H1 (cell line): ENCODE measurements around the gene SFRP2. TPM values are rescaled to one million over a fixed set of nuclear protein-coding genes. Genes with fewer than 3 reads are reported as not detected.
A peak's percentile ranks its signal among the peaks of the same experiment; 100 is the strongest.

Source experiments
- CTCF ChIA-PET: fragments of 300-600 bp; sonication (Branson Sonifier 250); formaldehyde crosslinking; loops from one replicate; lab custom pipeline; 2021; ENCODE audit not compliant: partially characterized antibody; lab: Charles Lee
- POLR2A ChIA-PET: fragments of 300-600 bp; sonication (Branson Sonifier 250); formaldehyde crosslinking; loops from one replicate; lab custom pipeline; 2021; ENCODE audit warnings: inconsistent platforms; ENCODE audit not compliant: partially characterized antibody; lab: Charles Lee
- DNase-seq, 2 experiments: peaks; one replicate each; pipeline versions ENCODE4 v3.0.0 to v3.0.0-alpha.2; 2010 to 2022; ENCODE audit warnings: low spot score in 2 of 2, low read depth in 1 of 2, mixed read lengths in 1 of 2
- FAIRE-seq: peaks from 2 replicates; lab custom pipeline; 2011; peaks lifted over from hg19 to GRCh38; lab: Jason Lieb, UNC
- H2AFZ ChIP-seq: 2 replicates; pipeline ENCODE4 v1.8.1; 2012; ENCODE audit warnings: low read length, inconsistent platforms
- H2AK5ac ChIP-seq: 2 replicates; pipeline ENCODE4 v1.6.1; 2013; ENCODE audit warnings: low read depth, low read length
- H2BK120ac ChIP-seq: replicated peaks from 2 replicates; pipeline ENCODE3; 2013; ENCODE audit warnings: low read depth, low read length, inconsistent platforms
- H2BK12ac ChIP-seq: 2 replicates; pipeline ENCODE4 v1.6.1; 2013; ENCODE audit warnings: low read depth, low read length
- H2BK15ac ChIP-seq: 2 replicates; pipeline ENCODE4 v1.6.1; 2013; ENCODE audit warnings: low read length
- H2BK20ac ChIP-seq: 2 replicates; pipeline ENCODE4 v1.6.1; 2013; ENCODE audit warnings: low read length
- H2BK5ac ChIP-seq: 2 replicates; pipeline ENCODE4 v1.6.1; 2013; ENCODE audit warnings: low read depth, low read length
- H3K14ac ChIP-seq: 2 replicates; pipeline ENCODE4 v1.6.1; 2013; ENCODE audit warnings: inconsistent platforms; ENCODE audit not compliant: insufficient read length
- H3K18ac ChIP-seq: 2 replicates; pipeline ENCODE4 v1.6.1; 2013; ENCODE audit warnings: low read length; ENCODE audit errors: extremely low read depth
- H3K23ac ChIP-seq: 2 replicates; pipeline ENCODE4 v1.6.1; 2013; ENCODE audit warnings: inconsistent platforms; ENCODE audit not compliant: insufficient read length
- H3K23me2 ChIP-seq: 2 replicates; pipeline ENCODE4 v1.6.1; 2013; ENCODE audit warnings: low read depth, low read length
- H3K27ac ChIP-seq: 2 replicates; pipeline ENCODE4 v1.6.1; 2011; ENCODE audit warnings: low read depth, low read length, inconsistent platforms
- H3K27me3 ChIP-seq, 4 experiments: replicated peaks in 1 of 4; 1 replicate in 1 of 4; 2 replicates in 3 of 4; pipeline versions ENCODE4 v1.6.1 to v1.8.1; 2011 to 2013; ENCODE audit warnings: low read length in 3 of 4, mild to moderate bottlenecking in 3 of 4, inconsistent platforms in 2 of 4, mixed read lengths in 2 of 4, moderate library complexity in 1 of 4; ENCODE audit not compliant: control insufficient read depth in 3 of 4, insufficient read depth in 3 of 4; ENCODE audit errors: extremely low read depth in 1 of 4
- H3K36me3 ChIP-seq, 4 experiments: 2 replicates each; pipeline versions ENCODE4 v1.6.1 to v1.8.1; 2011 to 2013; ENCODE audit warnings: mild to moderate bottlenecking in 4 of 4, low read length in 3 of 4, moderate library complexity in 2 of 4, control low read depth in 1 of 4, inconsistent platforms in 1 of 4; ENCODE audit not compliant: insufficient read depth in 4 of 4, control insufficient read depth in 2 of 4
- H3K4ac ChIP-seq: replicated peaks from 2 replicates; pipeline ENCODE3; 2013; ENCODE audit warnings: low read length, low read depth, mixed read lengths, inconsistent platforms; ENCODE audit not compliant: insufficient read length
- H3K4me1 ChIP-seq, 4 experiments: replicated peaks in 1 of 4; 1 replicate in 1 of 4; 2 replicates in 3 of 4; pipeline versions ENCODE4 v1.6.1 to v1.8.1; 2011 to 2013; ENCODE audit warnings: low read length in 3 of 4, inconsistent platforms in 2 of 4, mixed read lengths in 1 of 4; ENCODE audit not compliant: insufficient read depth in 4 of 4, control insufficient read depth in 3 of 4
- H3K4me2 ChIP-seq, 2 experiments: 2 replicates each; pipeline versions ENCODE4 v1.6.1 to v1.8.1; 2011 to 2013; ENCODE audit warnings: low read depth in 2 of 2, low read length in 2 of 2, control low read depth in 1 of 2, inconsistent platforms in 1 of 2, mild to moderate bottlenecking in 1 of 2; ENCODE audit not compliant: insufficient read depth in 1 of 2
- H3K4me3 ChIP-seq, 4 experiments: fragments of 200-600, 300-600 bp in 1 of 4; sonication (generic), shearing (Covaris generic), sonication (Bioruptor Twin) in 1 of 4; 2 replicates each; pipeline versions ENCODE4 v1.5.1 to v1.8.1; 2011 to 2016; ENCODE audit warnings: low read length in 4 of 4, low read depth in 3 of 4, control low read depth in 2 of 4, inconsistent platforms in 2 of 4, mild to moderate bottlenecking in 2 of 4, mixed read lengths in 1 of 4, moderate library complexity in 1 of 4; ENCODE audit not compliant: insufficient read depth in 2 of 4; ENCODE audit errors: extremely low read depth in 1 of 4
- H3K56ac ChIP-seq: replicated peaks from 2 replicates; pipeline ENCODE3; 2013; ENCODE audit warnings: low read depth, mild to moderate bottlenecking, mixed read lengths, low read length, inconsistent platforms; ENCODE audit not compliant: insufficient read length
- H3K79me1 ChIP-seq: 2 replicates; pipeline ENCODE4 v1.6.1; 2013; ENCODE audit warnings: low read depth, low read length, control low read depth
- H3K79me2 ChIP-seq, 2 experiments: 2 replicates each; pipeline versions ENCODE4 v1.6.1 to v1.8.1; 2012 to 2013; ENCODE audit warnings: low read length in 2 of 2, mild to moderate bottlenecking in 2 of 2, inconsistent platforms in 1 of 2; ENCODE audit not compliant: insufficient read depth in 2 of 2, control insufficient read depth in 1 of 2
- H3K9ac ChIP-seq, 4 experiments: replicated peaks in 1 of 4; 1 replicate in 1 of 4; 2 replicates in 3 of 4; pipeline versions ENCODE4 v1.6.1 to v1.8.1; 2011 to 2013; ENCODE audit warnings: low read depth in 3 of 4, low read length in 3 of 4, control low read depth in 2 of 4, mild to moderate bottlenecking in 2 of 4, moderate library complexity in 2 of 4, inconsistent platforms in 1 of 4; ENCODE audit errors: extremely low read depth in 1 of 4
- H3K9me3 ChIP-seq, 2 experiments: 2 replicates each; pipeline versions ENCODE4 v1.6.1 to v1.8.1; 2012 to 2013; ENCODE audit warnings: mild to moderate bottlenecking in 2 of 2, moderate library complexity in 2 of 2, control low read depth in 1 of 2, inconsistent platforms in 1 of 2, low read depth in 1 of 2, low read length in 1 of 2, mixed read lengths in 1 of 2; ENCODE audit not compliant: insufficient read depth in 2 of 2
- H4K20me1 ChIP-seq, 2 experiments: replicated peaks in 1 of 2; 2 replicates each; pipeline versions ENCODE3 to v1.8.1; 2011 to 2013; ENCODE audit warnings: inconsistent platforms in 2 of 2, low read length in 2 of 2, mild to moderate bottlenecking in 1 of 2; ENCODE audit not compliant: insufficient read depth in 2 of 2, control insufficient read depth in 1 of 2
- H4K5ac ChIP-seq: 2 replicates; pipeline ENCODE4 v1.6.1; 2013; ENCODE audit warnings: low read length, low read depth, mixed read lengths, inconsistent platforms; ENCODE audit not compliant: insufficient read length
- H4K8ac ChIP-seq: 2 replicates; pipeline ENCODE4 v1.8.0; 2013; ENCODE audit warnings: mild to moderate bottlenecking, moderate library complexity, low read length, inconsistent platforms; ENCODE audit not compliant: insufficient read depth; ENCODE audit errors: extremely low read depth
- H4K91ac ChIP-seq: replicated peaks from 2 replicates; pipeline ENCODE3; 2013; ENCODE audit warnings: low read length, mixed read lengths, inconsistent platforms; ENCODE audit not compliant: insufficient read length
- CBX8 ChIP-seq: fragments of 300-800, 300-1000 bp; sonication (generic); IDR thresholded peaks from 2 replicates; pipeline ENCODE4 v1.7.1; 2016; ENCODE audit warnings: low read depth, low read length, borderline replicate concordance
- CHD2 ChIP-seq: IDR thresholded peaks from 2 replicates; pipeline ENCODE4 v1.6.1; 2012; ENCODE audit warnings: low read length, improper control_type of control experiment
- EGR1 ChIP-seq: IDR thresholded peaks from 2 replicates; pipeline ENCODE4 v1.6.1; 2011; ENCODE audit warnings: low read depth, low read length, borderline replicate concordance
- EZH2 ChIP-seq: fragments of 200-600 bp; sonication (generic); IDR thresholded peaks from 2 replicates; pipeline ENCODE4 v1.7.1; 2012; ENCODE audit warnings: low read depth, mild to moderate bottlenecking, moderate library complexity, low read length, inconsistent platforms; ENCODE audit not compliant: severe bottlenecking
- PHF8 ChIP-seq: fragments of 200-600 bp; sonication (generic); conservative IDR thresholded peaks from 2 replicates; pipeline ENCODE4 v1.7.1; 2012; ENCODE audit warnings: low read depth, mild to moderate bottlenecking, inconsistent platforms, low read length, moderate library complexity
- POLR2A ChIP-seq, 2 experiments: IDR thresholded peaks; 1 replicate in 1 of 2; 2 replicates in 1 of 2; pipeline ENCODE4 v1.6.1; 2011; ENCODE audit warnings: low read depth in 2 of 2, low read length in 2 of 2, mild to moderate bottlenecking in 2 of 2; ENCODE audit errors: control extremely low read depth in 1 of 2
- POLR2AphosphoS5 ChIP-seq: IDR thresholded peaks from 2 replicates; pipeline ENCODE4 v1.6.1; 2011; ENCODE audit warnings: low read depth, low read length
- RAD21 ChIP-seq, 2 experiments: IDR thresholded peaks in 1 of 2; conservative IDR thresholded peaks in 1 of 2; 2 replicates each; pipeline ENCODE4 v1.6.1; 2011; ENCODE audit warnings: low read depth in 2 of 2, low read length in 2 of 2, improper control_type of control experiment in 1 of 2, inconsistent platforms in 1 of 2, mild to moderate bottlenecking in 1 of 2, moderate library complexity in 1 of 2
- SP2 ChIP-seq: IDR thresholded peaks from 2 replicates; pipeline ENCODE4 v1.6.1; 2012; ENCODE audit warnings: mild to moderate bottlenecking, low read length, inconsistent platforms
- SP4 ChIP-seq: IDR thresholded peaks from 2 replicates; pipeline ENCODE4 v1.6.1; 2012; ENCODE audit warnings: low read length, inconsistent platforms
- SUZ12 ChIP-seq: fragments of 200-600 bp; sonication (generic); IDR thresholded peaks from 2 replicates; pipeline ENCODE4 v1.6.1; 2012; ENCODE audit warnings: mild to moderate bottlenecking, inconsistent platforms, low read length, moderate library complexity, mixed read lengths
- TAF1 ChIP-seq: IDR thresholded peaks from 2 replicates; pipeline ENCODE4 v1.6.1; 2011; ENCODE audit warnings: mild to moderate bottlenecking, low read depth, low read length
- WGBS, 2 experiments: shearing (Covaris generic) in 1 of 2; methylation state at CpG; one replicate each; pipeline versions ENCODE4 v1.1.6 to v1.1.7; 2013 to 2015; ENCODE audit warnings: low lambda C conversion rate in 2 of 2, mixed read lengths in 2 of 2, inconsistent platforms in 1 of 2, low coverage in 1 of 2, missing lambda C conversion rate in 1 of 2; ENCODE audit not compliant: insufficient replicate concordance in 2 of 2, insufficient coverage in 1 of 2, insufficient read length in 1 of 2; ENCODE audit errors: extremely low coverage in 1 of 2, missing lambda C conversion rate in 1 of 2; 5-methylcytosine and 5-hydroxymethylcytosine counted together
- polyA plus RNA-seq, 7 experiments: library from polyadenylated mRNA; depleted of rRNA in 3 of 7; stranded (reverse) in 5 of 7; unstranded in 2 of 7; fragments of >200 nt in 5 of 7; fragments of 200-250 nt in 2 of 7; gene quantifications; 1 replicate in 5 of 7; 2 replicates in 1 of 7; 4 replicates in 1 of 7; pipeline versions ENCODE4 v1.2.1 to v1.2.3, GENCODE V29; 2011 to 2013; ENCODE audit warnings: missing spikeins in 2 of 7, mixed read lengths in 2 of 7
- total RNA-seq: library from RNA; stranded (reverse); fragmentation: NEBNext Ultra II Directional; extraction: Animal tissue kit (Norgen Biotek cat#: 25700); gene quantifications from 2 replicates; pipeline ENCODE4 v1.2.1, GENCODE V29; 2021
- TF ChIP-seq, protein P1 (sequence below), 3 experiments: IDR thresholded peaks; 1 replicate in 2 of 3; 2 replicates in 1 of 3; pipeline versions ENCODE4 v1.5.1 to v1.6.1; 2011; ENCODE audit warnings: low read length in 3 of 3, mild to moderate bottlenecking in 3 of 3, inconsistent platforms in 2 of 3, low read depth in 1 of 3, moderate library complexity in 1 of 3; ENCODE audit not compliant: insufficient read depth in 1 of 3; ENCODE audit errors: control extremely low read depth in 1 of 3

Gene SFRP2
- total and polyA plus RNA-seq, 2 of the 8 experiments (the other 6 are each of a cell fraction or from before 2014, with no cell fraction given), result 108 to 342 TPM

DNA sequence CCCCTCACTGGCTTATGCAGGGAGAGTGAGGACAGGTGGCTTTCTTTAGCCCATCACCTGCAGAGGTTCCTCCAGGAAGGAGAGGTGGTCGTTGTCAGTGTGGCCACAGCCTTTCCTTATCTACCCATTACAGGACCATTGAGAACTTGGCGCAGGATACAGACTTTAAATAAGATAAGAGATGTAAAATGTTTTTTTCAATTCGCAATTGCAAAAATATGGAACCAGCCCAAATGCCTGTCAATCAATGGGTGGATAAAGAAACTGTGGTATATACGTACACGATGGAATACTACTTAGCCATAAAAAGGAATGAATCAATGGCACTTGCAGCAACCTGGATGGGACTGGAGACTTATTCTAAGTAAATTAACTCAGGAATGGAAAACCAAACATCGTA is 22.1 kb downstream of the SFRP2 start:
- no peak overlapping the region for H3K4ac ChIP-seq
- no peak overlapping the region for H2BK120ac ChIP-seq
- CTCF ChIA-PET, result interaction anchor here (3.8 kb wide), 1 partner anchor 131 kb away, joined by 17 read pairs; no protein-coding TSS in a partner anchor
- no peak overlapping the region for H2BK5ac ChIP-seq
- H3K27me3 ChIP-seq, result no peaks in the 10 kb centered on the region
- H4K20me1 ChIP-seq, result no peaks in the 10 kb centered on the region
- no peaks in the 10 kb centered on the region for H3K79me1 ChIP-seq
- DNase-seq, result no peak
- no peak overlapping the region for H3K23ac ChIP-seq
- no peaks in the 10 kb centered on the region for H3K9me3 ChIP-seq
- H3K36me3 ChIP-seq, result no peaks in the 10 kb centered on the region
- no peak overlapping the region for H4K91ac ChIP-seq
- peaks cover 0 to 10% (median 2%) of the 10 kb centered on the region in 4 experiments; a peak in 4 of 7 replicates for H3K4me1 ChIP-seq
- no peak overlapping the region for H3K56ac ChIP-seq
- no peaks in the 10 kb centered on the region for H3K23me2 ChIP-seq
- no peak for FAIRE-seq
- H4K8ac ChIP-seq, result no peak overlapping the region
- no peak overlapping the region for H3K18ac ChIP-seq
- H2AK5ac ChIP-seq, result no peak overlapping the region
- H3K4me3 ChIP-seq, result no peak overlapping the region
- no peak overlapping the region for H3K14ac ChIP-seq
- POLR2A ChIA-PET, result no interaction called here
- H2BK20ac ChIP-seq, result no peak overlapping the region
- H4K5ac ChIP-seq, result no peak overlapping the region
- no peak overlapping the region for H2BK12ac ChIP-seq
- no peak overlapping the region for H3K27ac ChIP-seq
- no peak overlapping the region for H3K4me2 ChIP-seq
- no peak overlapping the region for H2AFZ ChIP-seq
- WGBS, 2 experiments, result 88% methylated on average over 6 of the region's 6 CpGs; no CpG with 5 or more reads in 1 of the 2 experiments
- peak overlapping the region; percentile 26; the same call in 1 of the 2 replicates for H2BK15ac ChIP-seq
- H3K9ac ChIP-seq, result no peak overlapping the region
- H3K79me2 ChIP-seq, result no peaks in the 10 kb centered on the region
- TF ChIP-seq TAF1 (no peak), POLR2A (IDR thresholded peaks at IDR 0.05; ENCODE audit: control extremely low read depth in 1 of 2, low read depth in 2 of 2, low read length in 2 of 2) (no peak), SP4 (no peak), SP2 (no peak), EZH2 (no peak), PHF8 (no peak), SUZ12 (no peak), POLR2AphosphoS5 (no peak), CHD2 (no peak), CBX8 (no peak), EGR1 (no peak), RAD21 (IDR thresholded peaks at IDR 0.05 in 1 of 2, conservative IDR thresholded peaks at IDR 0.05 in 1 of 2; ENCODE audit: low read depth in 2 of 2, low read length in 2 of 2) (no peak)
- TF ChIP-seq, protein P1, sequence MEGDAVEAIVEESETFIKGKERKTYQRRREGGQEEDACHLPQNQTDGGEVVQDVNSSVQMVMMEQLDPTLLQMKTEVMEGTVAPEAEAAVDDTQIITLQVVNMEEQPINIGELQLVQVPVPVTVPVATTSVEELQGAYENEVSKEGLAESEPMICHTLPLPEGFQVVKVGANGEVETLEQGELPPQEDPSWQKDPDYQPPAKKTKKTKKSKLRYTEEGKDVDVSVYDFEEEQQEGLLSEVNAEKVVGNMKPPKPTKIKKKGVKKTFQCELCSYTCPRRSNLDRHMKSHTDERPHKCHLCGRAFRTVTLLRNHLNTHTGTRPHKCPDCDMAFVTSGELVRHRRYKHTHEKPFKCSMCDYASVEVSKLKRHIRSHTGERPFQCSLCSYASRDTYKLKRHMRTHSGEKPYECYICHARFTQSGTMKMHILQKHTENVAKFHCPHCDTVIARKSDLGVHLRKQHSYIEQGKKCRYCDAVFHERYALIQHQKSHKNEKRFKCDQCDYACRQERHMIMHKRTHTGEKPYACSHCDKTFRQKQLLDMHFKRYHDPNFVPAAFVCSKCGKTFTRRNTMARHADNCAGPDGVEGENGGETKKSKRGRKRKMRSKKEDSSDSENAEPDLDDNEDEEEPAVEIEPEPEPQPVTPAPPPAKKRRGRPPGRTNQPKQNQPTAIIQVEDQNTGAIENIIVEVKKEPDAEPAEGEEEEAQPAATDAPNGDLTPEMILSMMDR (IDR thresholded peaks at IDR 0.05; ENCODE audit: control extremely low read depth in 1 of 3, insufficient read depth in 1 of 3, low read depth in 1 of 3, low read length in 3 of 3), result no peak
